ENCODE results near the gene RPP40. TPM values are rescaled to one million over a fixed set of nuclear protein-coding genes. Genes with fewer than 3 reads are reported as not detected.

Gene RPP40
- total and polyA plus RNA-seq, 5 donors from 2014 or later: 1.6 to 20.2 (median 16.1) TPM

DNA sequence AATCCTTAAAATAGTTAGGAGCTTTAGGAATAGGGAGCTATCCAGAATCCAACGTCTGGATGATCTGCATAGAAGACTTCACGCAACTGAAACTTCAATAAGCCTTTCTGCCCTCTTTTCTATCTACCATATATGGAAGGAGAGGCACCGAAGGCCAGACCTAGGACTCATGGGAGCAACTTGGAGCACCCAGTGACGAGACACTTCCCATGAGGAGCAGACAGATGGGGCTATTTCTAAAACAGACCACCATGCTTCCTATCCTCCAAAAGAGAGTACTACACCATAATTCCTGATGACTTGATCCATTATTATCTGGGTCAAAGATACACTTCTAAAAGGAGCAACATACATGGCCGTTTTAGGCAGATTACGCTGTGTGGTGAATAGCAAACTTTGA, 6.0 kb downstream of the RPP40 start:
- Mint-ChIP-seq H3K9me3 (no peaks in the 10 kb centered on the region), H3K36me3 (peaks cover 67% of the 10 kb centered on the region), H3K4me1 (peaks cover 0 to 6% (median 5%) of the 10 kb centered on the region in 4 donors), H3K4me3 (no peak overlapping the region), H3K27ac (no peak overlapping the region), H3K27me3 (no peaks in the 10 kb centered on the region)
- Histone ChIP-seq H3K4me3 (ENCODE audit: low read depth, low read length) (no peak overlapping the region), H3K4me1 (ENCODE audit: control insufficient read depth, insufficient read depth, low read length, poor library complexity, severe bottlenecking) (no peaks in the 10 kb centered on the region), H3K36me3 (ENCODE audit: control insufficient read depth, insufficient read depth, low read length) (peaks cover 24% of the 10 kb centered on the region), H3K9me3 (ENCODE audit: control insufficient read depth in 2 of 2, low read length in 2 of 2) (no peaks in the 10 kb centered on the region), H3K27ac (ENCODE audit: insufficient read depth, low read length, poor library complexity, severe bottlenecking) (no peak overlapping the region), H3K27me3 (ENCODE audit: control insufficient read depth, insufficient read depth, low read length) (no peaks in the 10 kb centered on the region)
- ATAC-seq (ENCODE audit: low read depth in 2 of 2) (no peak), DNase-seq (no peak)

DNA sequence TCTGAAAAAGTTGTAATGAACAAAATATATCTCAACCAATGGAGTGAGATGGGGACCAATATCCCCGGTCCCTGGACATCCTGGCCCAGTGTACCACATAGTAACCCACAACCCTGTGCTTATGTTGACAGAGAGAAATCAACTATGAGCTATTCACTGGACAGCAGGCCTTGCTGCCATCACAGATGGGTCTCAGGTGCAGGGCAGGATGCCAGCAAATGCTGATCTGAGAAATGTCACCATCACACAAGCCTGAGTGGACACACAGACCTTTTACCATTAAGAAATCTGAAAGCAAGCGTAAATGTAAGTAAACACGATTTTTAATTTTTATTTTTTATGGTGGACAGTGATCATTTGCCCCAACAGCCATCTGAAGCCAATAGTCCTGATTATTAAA, 9.1 kb downstream of the RPP40 start:
- H3K27me3 ChIP-seq (ENCODE audit: control insufficient read depth, insufficient read depth, low read length): no peaks in the 10 kb centered on the region
- no peaks in the 10 kb centered on the region for H3K4me1 ChIP-seq (ENCODE audit: control insufficient read depth, insufficient read depth, low read length, poor library complexity, severe bottlenecking)
- H3K27ac ChIP-seq (ENCODE audit: insufficient read depth, low read length, poor library complexity, severe bottlenecking): no peak overlapping the region
- DNase-seq (no peak), ATAC-seq (ENCODE audit: low read depth in 2 of 2) (no peak)
- Mint-ChIP-seq H3K36me3 (peaks cover 75% of the 10 kb centered on the region), H3K27ac (no peak overlapping the region), H3K9me3 (peaks cover 0 to 5% (median 0%) of the 10 kb centered on the region in 7 donors), H3K4me1 (peaks cover 0 to 2% (median 0%) of the 10 kb centered on the region in 4 donors), H3K4me3 (no peak overlapping the region), H3K27me3 (no peaks in the 10 kb centered on the region)
- peaks cover 14% of the 10 kb centered on the region for H3K36me3 ChIP-seq (ENCODE audit: control insufficient read depth, insufficient read depth, low read length)
- no peaks in the 10 kb centered on the region for H3K9me3 ChIP-seq (ENCODE audit: control insufficient read depth in 2 of 2, low read length in 2 of 2)
- H3K4me3 ChIP-seq (ENCODE audit: low read depth, low read length): no peak overlapping the region

DNA sequence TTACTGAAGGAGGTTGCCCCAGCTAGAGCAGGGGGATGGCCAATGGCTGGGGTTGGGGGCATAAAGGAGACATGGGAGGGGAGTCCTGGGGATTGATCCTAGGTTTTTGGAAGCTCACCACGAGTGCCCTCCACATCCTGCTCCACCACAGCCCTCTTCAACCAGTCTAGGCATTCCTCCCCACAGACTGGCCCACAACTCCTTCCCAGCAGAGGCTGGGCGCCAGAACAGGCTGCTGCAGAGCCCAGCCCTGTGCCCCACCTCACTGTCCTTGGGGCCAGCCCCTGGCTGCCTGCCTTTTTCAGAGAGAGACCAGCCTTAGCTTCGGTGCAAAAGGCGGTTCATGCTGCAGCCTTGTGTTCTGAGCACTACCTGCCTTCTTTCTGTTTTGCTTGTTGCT, 16.4 kb downstream of the RPP40 start:
- no peaks in the 10 kb centered on the region for H3K27me3 ChIP-seq (ENCODE audit: control insufficient read depth, insufficient read depth, low read length)
- DNase-seq (no peak), ATAC-seq (ENCODE audit: low read depth in 2 of 2) (no peak)
- H3K36me3 Mint-ChIP-seq: peaks cover 24% of the 10 kb centered on the region
- peaks cover 0 to 5% (median 0%) of the 10 kb centered on the region in 7 donors for H3K9me3 Mint-ChIP-seq
- H3K9me3 ChIP-seq (ENCODE audit: control insufficient read depth in 2 of 2, low read length in 2 of 2): no peaks in the 10 kb centered on the region
- H3K4me3 Mint-ChIP-seq: no peak overlapping the region
- no peak overlapping the region for H3K4me3 ChIP-seq (ENCODE audit: low read depth, low read length)
- H3K36me3 ChIP-seq (ENCODE audit: control insufficient read depth, insufficient read depth, low read length): no peaks in the 10 kb centered on the region
- no peaks in the 10 kb centered on the region for H3K4me1 ChIP-seq (ENCODE audit: control insufficient read depth, insufficient read depth, low read length, poor library complexity, severe bottlenecking)
- no peaks in the 10 kb centered on the region for H3K27me3 Mint-ChIP-seq
- no peak overlapping the region for H3K27ac Mint-ChIP-seq
- H3K4me1 Mint-ChIP-seq: no peaks in the 10 kb centered on the region
- no peak overlapping the region for H3K27ac ChIP-seq (ENCODE audit: insufficient read depth, low read length, poor library complexity, severe bottlenecking)

DNA sequence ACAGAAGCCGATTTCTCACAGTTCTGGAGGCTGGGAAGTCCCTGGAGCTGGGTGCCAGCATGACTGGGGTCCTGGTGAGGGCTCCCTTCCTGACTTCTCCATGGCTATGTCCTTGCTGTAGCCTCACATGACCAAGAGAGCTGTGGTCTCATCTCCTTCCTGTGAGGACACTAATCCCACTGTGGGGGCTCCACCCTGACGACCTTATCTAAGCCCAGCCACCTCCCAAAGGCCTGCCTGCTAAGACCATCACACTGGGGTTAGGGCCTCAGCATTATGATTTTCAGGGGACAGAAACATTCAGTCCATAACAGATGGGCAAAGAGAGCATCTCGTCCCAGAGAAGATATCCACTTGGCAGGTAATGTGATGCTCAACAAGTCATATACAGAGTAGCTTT, 16.8 kb downstream of the RPP40 start:
- H3K27ac Mint-ChIP-seq: no peak overlapping the region

DNA sequence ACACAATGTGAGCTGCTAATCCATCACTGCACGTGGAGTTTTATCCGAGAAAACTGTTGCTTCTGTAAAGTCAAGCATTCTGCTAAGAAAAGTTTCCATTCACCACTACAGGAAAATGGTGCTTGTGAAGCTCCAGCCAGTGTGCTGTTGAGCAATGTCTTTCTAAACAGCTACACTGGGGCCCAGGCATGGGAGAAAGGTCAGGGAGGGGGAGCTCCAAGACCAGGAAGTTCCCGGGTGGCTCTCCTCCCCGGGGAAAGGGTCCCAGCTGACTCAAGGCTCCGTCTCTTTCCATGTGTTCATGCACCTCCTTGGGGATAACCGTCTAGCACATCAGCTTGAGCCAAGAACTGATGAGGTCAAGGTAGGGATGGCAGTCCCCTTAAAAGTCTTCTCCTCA, 20.5 kb downstream of the RPP40 start:
- Histone ChIP-seq H3K27me3 (ENCODE audit: control insufficient read depth, insufficient read depth, low read length) (no peaks in the 10 kb centered on the region), H3K4me3 (ENCODE audit: low read depth, low read length) (no peak overlapping the region), H3K36me3 (ENCODE audit: control insufficient read depth, insufficient read depth, low read length) (no peaks in the 10 kb centered on the region), H3K4me1 (ENCODE audit: control insufficient read depth, insufficient read depth, low read length, poor library complexity, severe bottlenecking) (no peaks in the 10 kb centered on the region), H3K27ac (ENCODE audit: insufficient read depth, low read length, poor library complexity, severe bottlenecking) (no peak overlapping the region), H3K9me3 (ENCODE audit: control insufficient read depth in 2 of 2, low read length in 2 of 2) (peaks cover 10 to 12% of the 10 kb centered on the region in 2 experiments)
- H3K36me3 Mint-ChIP-seq: peaks cover 7% of the 10 kb centered on the region
- no peak for ATAC-seq (ENCODE audit: low read depth in 2 of 2)
- H3K4me1 Mint-ChIP-seq: no peaks in the 10 kb centered on the region
- no peak overlapping the region for H3K27ac Mint-ChIP-seq
- H3K4me3 Mint-ChIP-seq: no peak overlapping the region
- DNase-seq: no peak
- peaks cover 0 to 17% (median 4%) of the 10 kb centered on the region in 7 donors for H3K9me3 Mint-ChIP-seq
- no peaks in the 10 kb centered on the region for H3K27me3 Mint-ChIP-seq

More for the DNA sequence above, 16.8 kb downstream of the RPP40 start:
- H3K36me3 Mint-ChIP-seq: peaks cover 23% of the 10 kb centered on the region
- no peaks in the 10 kb centered on the region for H3K27me3 Mint-ChIP-seq
- Histone ChIP-seq H3K4me1 (ENCODE audit: control insufficient read depth, insufficient read depth, low read length, poor library complexity, severe bottlenecking) (no peaks in the 10 kb centered on the region), H3K36me3 (ENCODE audit: control insufficient read depth, insufficient read depth, low read length) (no peaks in the 10 kb centered on the region), H3K4me3 (ENCODE audit: low read depth, low read length) (no peak overlapping the region), H3K9me3 (ENCODE audit: control insufficient read depth in 2 of 2, low read length in 2 of 2) (no peaks in the 10 kb centered on the region), H3K27ac (ENCODE audit: insufficient read depth, low read length, poor library complexity, severe bottlenecking) (no peak overlapping the region), H3K27me3 (ENCODE audit: control insufficient read depth, insufficient read depth, low read length) (no peaks in the 10 kb centered on the region)
- no peaks in the 10 kb centered on the region for H3K4me1 Mint-ChIP-seq
- H3K4me3 Mint-ChIP-seq: no peak overlapping the region
- peaks cover 0 to 5% (median 0%) of the 10 kb centered on the region in 7 donors for H3K9me3 Mint-ChIP-seq
- DNase-seq (no peak), ATAC-seq (ENCODE audit: low read depth in 2 of 2) (no peak)

DNA sequence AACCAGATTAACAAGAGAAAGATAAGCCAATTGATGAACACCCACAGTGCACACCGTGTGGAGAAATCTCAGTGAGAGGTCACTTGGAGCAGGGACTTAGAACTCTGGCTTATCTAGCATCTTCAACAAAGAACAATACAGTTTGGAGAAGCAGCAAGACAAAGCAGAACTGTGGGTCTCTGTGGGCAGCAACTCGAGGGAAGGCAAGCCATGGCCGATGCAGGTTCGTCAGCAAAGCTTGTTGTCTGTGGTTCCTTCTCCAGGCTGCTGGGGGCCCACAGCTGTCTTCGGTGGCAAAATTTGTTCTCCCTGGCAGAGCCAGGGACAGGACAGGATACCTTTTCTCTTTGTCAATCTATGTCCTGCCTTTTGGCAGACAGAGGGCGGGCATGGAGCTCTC, 22.1 kb downstream of the RPP40 start:
- H3K27ac Mint-ChIP-seq: no peak overlapping the region
- Histone ChIP-seq H3K4me3 (ENCODE audit: low read depth, low read length) (no peak overlapping the region), H3K9me3 (ENCODE audit: control insufficient read depth in 2 of 2, low read length in 2 of 2) (peaks cover 10 to 14% of the 10 kb centered on the region in 2 experiments), H3K27ac (ENCODE audit: insufficient read depth, low read length, poor library complexity, severe bottlenecking) (no peak overlapping the region), H3K4me1 (ENCODE audit: control insufficient read depth, insufficient read depth, low read length, poor library complexity, severe bottlenecking) (no peaks in the 10 kb centered on the region), H3K27me3 (ENCODE audit: control insufficient read depth, insufficient read depth, low read length) (no peaks in the 10 kb centered on the region), H3K36me3 (ENCODE audit: control insufficient read depth, insufficient read depth, low read length) (no peaks in the 10 kb centered on the region)
- peaks cover 7% of the 10 kb centered on the region for H3K36me3 Mint-ChIP-seq
- no peak overlapping the region for H3K4me3 Mint-ChIP-seq
- peaks cover 0 to 25% (median 4%) of the 10 kb centered on the region in 7 donors for H3K9me3 Mint-ChIP-seq
- ATAC-seq (ENCODE audit: low read depth in 2 of 2) (no peak), DNase-seq (no peak)
- H3K27me3 Mint-ChIP-seq: no peaks in the 10 kb centered on the region
- no peaks in the 10 kb centered on the region for H3K4me1 Mint-ChIP-seq

DNA sequence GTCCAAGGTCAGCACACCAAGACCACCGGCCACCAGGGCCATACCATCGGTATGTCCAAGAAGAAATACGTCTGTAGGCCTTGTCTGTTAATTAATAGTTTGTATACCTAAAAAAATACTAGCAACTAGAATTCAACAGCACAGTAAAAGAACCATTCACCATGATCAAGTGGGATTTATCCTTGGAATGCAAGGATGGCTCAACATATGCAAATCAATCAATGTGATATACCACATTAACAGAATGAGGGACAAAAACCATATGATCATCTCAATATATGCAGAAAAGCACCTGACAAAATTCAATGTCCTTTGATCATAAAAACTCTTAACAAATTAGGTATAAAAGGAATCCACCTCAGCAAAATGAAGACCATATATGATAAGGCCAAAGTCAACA, 24.4 kb downstream of the RPP40 start:
- DNase-seq (no peak), ATAC-seq (ENCODE audit: low read depth in 2 of 2) (no peak)
- Histone ChIP-seq H3K27me3 (ENCODE audit: control insufficient read depth, insufficient read depth, low read length) (no peaks in the 10 kb centered on the region), H3K4me3 (ENCODE audit: low read depth, low read length) (no peak overlapping the region), H3K36me3 (ENCODE audit: control insufficient read depth, insufficient read depth, low read length) (no peaks in the 10 kb centered on the region), H3K9me3 (ENCODE audit: control insufficient read depth in 2 of 2, low read length in 2 of 2) (peaks cover 10 to 14% of the 10 kb centered on the region in 2 experiments), H3K4me1 (ENCODE audit: control insufficient read depth, insufficient read depth, low read length, poor library complexity, severe bottlenecking) (no peaks in the 10 kb centered on the region), H3K27ac (ENCODE audit: insufficient read depth, low read length, poor library complexity, severe bottlenecking) (no peak overlapping the region)
- H3K36me3 Mint-ChIP-seq: peaks cover 4% of the 10 kb centered on the region
- no peak overlapping the region for H3K27ac Mint-ChIP-seq
- H3K4me1 Mint-ChIP-seq: no peaks in the 10 kb centered on the region
- H3K27me3 Mint-ChIP-seq: peaks cover 4% of the 10 kb centered on the region
- peaks cover 0 to 32% (median 4%) of the 10 kb centered on the region in 7 donors for H3K9me3 Mint-ChIP-seq
- no peak overlapping the region for H3K4me3 Mint-ChIP-seq

DNA sequence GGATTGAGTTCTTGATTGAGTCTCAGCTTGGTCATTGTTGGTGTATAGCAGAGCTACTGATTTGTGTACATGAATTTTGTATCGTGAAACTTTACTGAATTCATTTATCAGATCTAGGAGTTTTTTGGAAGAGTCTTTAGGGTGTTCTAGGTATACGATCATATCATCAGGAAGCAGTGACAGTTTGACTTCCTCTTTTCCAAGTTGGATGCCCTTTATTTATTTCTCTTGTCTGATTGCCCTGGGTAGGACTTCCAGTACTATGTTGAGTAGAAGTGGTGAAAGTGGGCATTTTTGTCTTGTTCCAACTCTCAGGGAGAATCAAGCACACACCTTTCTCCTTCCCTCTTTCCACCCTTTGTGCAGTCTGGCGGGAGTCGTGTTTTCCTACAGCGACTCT, 26.4 kb downstream of the RPP40 start:
- Mint-ChIP-seq H3K36me3 (peaks cover 4% of the 10 kb centered on the region), H3K4me1 (no peaks in the 10 kb centered on the region), H3K9me3 (peaks cover 0 to 33% (median 4%) of the 10 kb centered on the region in 7 donors), H3K27ac (no peak overlapping the region), H3K4me3 (no peak overlapping the region), H3K27me3 (peaks cover 5% of the 10 kb centered on the region)
- no peak overlapping the region for H3K27ac ChIP-seq (ENCODE audit: insufficient read depth, low read length, poor library complexity, severe bottlenecking)
- DNase-seq (no peak), ATAC-seq (ENCODE audit: low read depth in 2 of 2) (no peak)
- peaks cover 10 to 14% of the 10 kb centered on the region in 2 experiments for H3K9me3 ChIP-seq (ENCODE audit: control insufficient read depth in 2 of 2, low read length in 2 of 2)
- H3K4me1 ChIP-seq (ENCODE audit: control insufficient read depth, insufficient read depth, low read length, poor library complexity, severe bottlenecking): no peaks in the 10 kb centered on the region
- H3K4me3 ChIP-seq (ENCODE audit: low read depth, low read length): no peak overlapping the region
- no peaks in the 10 kb centered on the region for H3K36me3 ChIP-seq (ENCODE audit: control insufficient read depth, insufficient read depth, low read length)
- no peaks in the 10 kb centered on the region for H3K27me3 ChIP-seq (ENCODE audit: control insufficient read depth, insufficient read depth, low read length)
